Esophagus squamous epithelium (tissue), 4 donors: ENCODE results near the gene GRIN1.

Experiments used
- POLR2A ChIP-seq, 4 donors: fragments of 450-650 bp; IDR thresholded peaks; one replicate each; pipeline ENCODE4 v1.6.1; 2017; ENCODE audit warnings: antibody characterized with exemption in 4 of 4, mild to moderate bottlenecking in 4 of 4, moderate library complexity in 3 of 4
- TF ChIP-seq, protein P1 (sequence below), 6 experiments: fragments of 450-650 bp in 4 of 6; fragments of 200-600 bp in 2 of 6; sonication (generic) in 2 of 6; IDR thresholded peaks; one replicate each; pipeline ENCODE4 v1.5.1; 2016 to 2019; ENCODE audit warnings: antibody characterized with exemption in 6 of 6, mild to moderate bottlenecking in 4 of 6, moderate library complexity in 4 of 6

- TF ChIP-seq, protein P1, sequence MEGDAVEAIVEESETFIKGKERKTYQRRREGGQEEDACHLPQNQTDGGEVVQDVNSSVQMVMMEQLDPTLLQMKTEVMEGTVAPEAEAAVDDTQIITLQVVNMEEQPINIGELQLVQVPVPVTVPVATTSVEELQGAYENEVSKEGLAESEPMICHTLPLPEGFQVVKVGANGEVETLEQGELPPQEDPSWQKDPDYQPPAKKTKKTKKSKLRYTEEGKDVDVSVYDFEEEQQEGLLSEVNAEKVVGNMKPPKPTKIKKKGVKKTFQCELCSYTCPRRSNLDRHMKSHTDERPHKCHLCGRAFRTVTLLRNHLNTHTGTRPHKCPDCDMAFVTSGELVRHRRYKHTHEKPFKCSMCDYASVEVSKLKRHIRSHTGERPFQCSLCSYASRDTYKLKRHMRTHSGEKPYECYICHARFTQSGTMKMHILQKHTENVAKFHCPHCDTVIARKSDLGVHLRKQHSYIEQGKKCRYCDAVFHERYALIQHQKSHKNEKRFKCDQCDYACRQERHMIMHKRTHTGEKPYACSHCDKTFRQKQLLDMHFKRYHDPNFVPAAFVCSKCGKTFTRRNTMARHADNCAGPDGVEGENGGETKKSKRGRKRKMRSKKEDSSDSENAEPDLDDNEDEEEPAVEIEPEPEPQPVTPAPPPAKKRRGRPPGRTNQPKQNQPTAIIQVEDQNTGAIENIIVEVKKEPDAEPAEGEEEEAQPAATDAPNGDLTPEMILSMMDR (IDR thresholded peaks at IDR 0.05): peak in 2 of 6 experiments; percentile 11 to 15
- peak in 2 of 4 donors; percentile 50 to 70 for TF ChIP-seq POLR2A (IDR thresholded peaks at IDR 0.05)
Observed at GRCh38 chr9:137217276-137218211, 78.6 kb downstream of the GRIN1 start.
